Colonic mucosa (tissue), 4 donors: ENCODE data around the gene COLQ. TPM values are rescaled to one million over a fixed set of nuclear protein-coding genes. Genes with fewer than 3 reads are reported as not detected.
A peak's percentile ranks its signal among the peaks of the same experiment; 100 is the strongest.
"Not testable (repeated sequence)": the region's sequence is repeated elsewhere in the genome, so short reads cannot be mapped to it uniquely, and the experiment has no call there.

Experiments used
- DNase-seq: peaks from one replicate; pipeline ENCODE4 v3.0.0-alpha.2; 2020
- H3K27ac ChIP-seq: fragments of 200-600 bp; one replicate; pipeline ENCODE4 v1.8.0; 2021
- H3K27me3 ChIP-seq: fragments of 200-600 bp; one replicate; pipeline ENCODE4 v1.8.0; 2021
- H3K36me3 ChIP-seq: fragments of 200-600 bp; one replicate; pipeline ENCODE4 v1.8.0; 2021
- H3K4me1 ChIP-seq: fragments of 200-600 bp; one replicate; pipeline ENCODE4 v1.8.0; 2021; ENCODE audit warnings: mild to moderate bottlenecking
- H3K4me3 ChIP-seq: fragments of 200-600 bp; one replicate; pipeline ENCODE4 v1.8.0; 2021
- H3K9ac ChIP-seq, 2 donors: one replicate each; pipeline ENCODE4 v1.7.0; 2013; ENCODE audit warnings: control low read depth in 2 of 2, low read depth in 2 of 2, low read length in 2 of 2
- H3K9me3 ChIP-seq: fragments of 200-600 bp; one replicate; pipeline ENCODE4 v1.8.0; 2021
- intact Hi-C: fragments of 100-400 bp; cut with DNase I; formaldehyde crosslinking; loops from one replicate; pipeline ENCODE4 v1.14.1; 2022
- total RNA-seq, 2 donors: library from RNA; stranded (reverse); fragmentation: NEBNext Ultra II Directional in 1 of 2; extraction: Animal tissue kit (Norgen Biotek cat#: 25700) in 1 of 2; gene quantifications; one replicate each; pipeline ENCODE4 v1.2.1, GENCODE V29; 2021
- TF ChIP-seq, protein P1 (sequence below): fragments of 200-600 bp; IDR thresholded peaks from one replicate; pipeline ENCODE4 v1.8.0; 2022; ENCODE audit warnings: antibody characterized with exemption, mild to moderate bottlenecking
- donor health status: healthy.
- donor health status: DM: no; HTN: no; CAD: no.
- donor health status: DM: no; HTN: no; CAD: no.

COLQ gene
- total RNA-seq, 2 donors from 2014 or later: 0.79 to 0.85 TPM

DNA sequence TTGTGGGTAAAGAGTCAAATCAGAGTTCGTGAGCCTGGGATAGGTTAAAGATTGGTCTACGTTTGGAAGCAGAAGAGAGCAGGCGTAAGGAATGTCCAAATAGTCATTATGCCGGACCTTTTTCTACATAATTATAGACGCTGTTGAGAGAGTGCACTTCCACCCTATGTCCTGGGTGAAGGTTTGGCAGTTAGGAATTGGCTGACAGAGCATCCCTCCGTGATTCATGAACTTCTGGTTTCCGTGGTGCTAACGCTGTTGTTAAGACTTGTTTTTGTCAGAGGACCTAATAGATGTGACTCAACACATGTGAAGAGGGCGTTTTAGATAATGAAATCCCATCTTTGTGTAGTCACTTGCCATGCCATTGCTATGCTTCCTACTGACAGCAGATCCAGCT is 93.0 kb downstream of the COLQ start:
- Histone ChIP-seq H3K36me3 (peaks cover 11% of the 10 kb centered on the region), H3K27ac (no peak overlapping the region), H3K9ac (peak overlapping the region in 1 of 2 donors; percentile 92), H3K27me3 (no peaks in the 10 kb centered on the region), H3K9me3 (no peaks in the 10 kb centered on the region), H3K4me3 (peak overlapping the region; percentile 91), H3K4me1 (peaks cover 6% of the 10 kb centered on the region)
- DNase-seq: no peak
- TF ChIP-seq, protein P1, sequence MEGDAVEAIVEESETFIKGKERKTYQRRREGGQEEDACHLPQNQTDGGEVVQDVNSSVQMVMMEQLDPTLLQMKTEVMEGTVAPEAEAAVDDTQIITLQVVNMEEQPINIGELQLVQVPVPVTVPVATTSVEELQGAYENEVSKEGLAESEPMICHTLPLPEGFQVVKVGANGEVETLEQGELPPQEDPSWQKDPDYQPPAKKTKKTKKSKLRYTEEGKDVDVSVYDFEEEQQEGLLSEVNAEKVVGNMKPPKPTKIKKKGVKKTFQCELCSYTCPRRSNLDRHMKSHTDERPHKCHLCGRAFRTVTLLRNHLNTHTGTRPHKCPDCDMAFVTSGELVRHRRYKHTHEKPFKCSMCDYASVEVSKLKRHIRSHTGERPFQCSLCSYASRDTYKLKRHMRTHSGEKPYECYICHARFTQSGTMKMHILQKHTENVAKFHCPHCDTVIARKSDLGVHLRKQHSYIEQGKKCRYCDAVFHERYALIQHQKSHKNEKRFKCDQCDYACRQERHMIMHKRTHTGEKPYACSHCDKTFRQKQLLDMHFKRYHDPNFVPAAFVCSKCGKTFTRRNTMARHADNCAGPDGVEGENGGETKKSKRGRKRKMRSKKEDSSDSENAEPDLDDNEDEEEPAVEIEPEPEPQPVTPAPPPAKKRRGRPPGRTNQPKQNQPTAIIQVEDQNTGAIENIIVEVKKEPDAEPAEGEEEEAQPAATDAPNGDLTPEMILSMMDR: no peak
- intact Hi-C loops: loop anchor here (10.0 kb wide), 1 partner anchor 774 kb away; the partner anchor contains the start of gene CCDC174

DNA sequence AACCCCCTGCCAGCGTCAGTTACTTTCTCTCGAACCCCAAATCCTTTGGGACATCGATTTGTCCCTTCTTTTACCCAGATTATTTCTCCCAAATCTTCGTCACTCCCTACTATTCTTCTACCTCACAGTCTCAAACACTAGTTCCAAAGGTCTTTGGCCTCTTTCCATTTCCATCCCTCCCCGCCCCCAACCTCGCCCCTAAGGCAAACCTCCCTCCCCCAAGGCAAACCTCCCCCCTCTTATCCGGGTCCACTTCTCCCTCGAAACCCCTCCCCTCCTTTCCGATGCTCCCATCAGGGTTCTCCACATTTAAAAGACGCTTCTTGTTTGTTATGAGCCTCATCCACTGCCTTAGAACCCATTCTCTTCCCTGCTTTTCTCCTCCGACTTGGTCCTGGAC is 93.5 kb downstream of the COLQ start:
- Histone ChIP-seq H3K9me3 (no peaks in the 10 kb centered on the region), H3K27ac (peak overlapping the region; percentile 80), H3K27me3 (no peaks in the 10 kb centered on the region), H3K4me3 (peak overlapping the region; percentile 91), H3K9ac (peak overlapping the region; percentile 92), H3K4me1 (peaks cover 6% of the 10 kb centered on the region), H3K36me3 (peaks cover 11% of the 10 kb centered on the region)
- TF ChIP-seq, protein P1: no peak
- intact Hi-C loops: loop anchor here (10.0 kb wide), 1 partner anchor 773 kb away; the partner anchor contains the start of gene CCDC174
- DNase-seq: peak; percentile 73

DNA sequence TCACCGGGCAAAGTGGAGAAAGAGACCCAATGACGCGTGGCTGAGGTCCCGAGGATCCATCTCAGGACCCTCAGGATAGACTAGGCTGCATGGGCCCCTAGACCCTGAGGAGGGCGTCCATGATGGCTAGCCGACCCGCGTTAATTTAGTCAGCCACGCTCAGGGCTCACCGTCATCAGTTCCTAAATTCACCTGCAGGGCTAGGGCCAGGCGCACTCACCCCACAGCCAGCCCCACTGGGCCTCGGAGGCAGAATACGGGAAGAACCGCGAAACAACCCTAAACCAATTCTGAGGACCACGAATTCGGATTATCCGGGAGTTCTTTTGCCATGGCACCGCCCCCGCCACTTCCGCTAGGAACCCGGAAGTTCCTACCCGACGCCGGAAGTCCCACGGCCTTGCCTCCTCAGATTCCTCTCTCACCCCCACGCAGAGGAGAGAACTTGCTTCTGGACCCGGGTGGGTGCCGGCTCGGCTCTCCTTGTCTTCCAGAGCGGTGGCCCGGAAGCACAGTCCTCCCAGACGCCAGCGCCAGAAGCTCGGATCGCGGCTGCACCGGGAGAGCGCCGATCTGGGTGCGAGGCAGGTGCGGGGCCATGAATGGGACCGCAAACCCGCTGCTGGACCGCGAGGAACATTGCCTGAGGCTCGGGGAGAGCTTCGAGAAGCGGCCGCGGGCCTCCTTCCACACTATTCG is 94.2 kb downstream of the COLQ start, which contains the start of the genes EAF1 and METTL6:
TSS of gene EAF1 (plus strand) at position 417 of the 699 bp plus-strand sequence. CDS start at position 599, 182 bp downstream.
TSS of gene METTL6 (minus strand) at position 363 of the 699 bp plus-strand sequence. CDS start 1,033 bp downstream, outside the sequence.
- Histone ChIP-seq H3K4me3 (peak within 1 kb of the TSS; percentile 91), H3K4me1 (peaks cover 6% of the 10 kb centered on the region), H3K27me3 (no peaks in the 10 kb centered on the region), H3K9ac (peak within 1 kb of the TSS; percentile 92), H3K27ac (peak within 1 kb of the TSS; percentile 80), H3K9me3 (no peaks in the 10 kb centered on the region), H3K36me3 (peaks cover 10% of the 10 kb centered on the region)
- TF ChIP-seq, protein P1: no peak
- DNase-seq: peak; percentile 89
- intact Hi-C loops: loop anchor here (10.0 kb wide), 1 partner anchor 773 kb away; the partner anchor contains the start of gene CCDC174

DNA sequence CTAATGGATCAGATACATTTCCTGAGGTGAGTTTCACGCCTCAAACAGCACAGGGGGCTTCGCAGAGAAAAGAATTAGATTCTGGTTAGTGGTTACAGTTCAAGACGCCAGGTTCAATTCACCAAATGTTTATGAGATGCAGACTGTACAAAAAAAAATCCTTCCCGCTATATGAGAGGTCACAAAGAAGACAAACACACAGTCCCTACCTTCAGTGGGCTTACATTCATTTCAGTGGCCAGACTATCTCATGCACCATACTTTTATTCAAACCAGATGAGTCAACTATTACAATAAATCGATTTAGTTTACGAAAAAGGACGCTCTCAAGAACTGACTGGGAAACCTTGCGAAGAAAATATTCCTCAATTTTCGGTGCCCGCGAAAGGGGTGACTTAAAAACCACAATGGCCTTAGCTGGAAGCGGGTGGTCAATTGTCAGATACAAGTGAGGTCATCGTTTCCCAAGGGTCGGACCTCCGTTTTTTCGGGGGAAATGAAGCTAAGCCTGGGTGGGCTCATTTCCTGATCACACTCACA is 94.9 kb downstream of the COLQ start:
- Histone ChIP-seq H3K9ac (peak overlapping the region; percentile 92), H3K9me3 (no peaks in the 10 kb centered on the region), H3K4me3 (peak overlapping the region; percentile 91), H3K27ac (no peak overlapping the region), H3K27me3 (no peaks in the 10 kb centered on the region), H3K4me1 (peaks cover 6% of the 10 kb centered on the region), H3K36me3 (peaks cover 4% of the 10 kb centered on the region)
- no peak for DNase-seq
- TF ChIP-seq, protein P1: no peak
- intact Hi-C loops: loop anchor here (10.0 kb wide), 1 partner anchor 772 kb away; the partner anchor contains the start of gene CCDC174

DNA sequence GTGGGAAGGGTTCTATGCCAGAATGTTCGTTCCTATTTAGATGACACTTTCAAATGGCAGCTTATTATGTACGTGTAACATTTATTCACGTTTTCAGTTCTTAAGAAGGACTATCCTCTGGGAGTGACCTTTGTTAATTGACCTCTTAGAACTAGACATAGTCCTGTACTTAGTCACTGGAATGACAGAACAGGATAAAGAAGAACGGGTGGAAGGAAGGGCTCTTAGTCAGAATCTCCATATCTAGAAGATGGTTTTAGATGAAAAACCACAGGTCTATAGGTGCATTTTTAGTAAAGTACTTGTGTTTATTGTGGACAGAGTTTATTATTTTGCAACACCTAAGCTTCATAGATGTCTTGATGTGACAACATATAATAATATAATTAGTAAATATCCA is 100.6 kb downstream of the COLQ start:
- no peak overlapping the region for H3K4me3 ChIP-seq
- intact Hi-C loops: loop anchor here (10.0 kb wide), 1 partner anchor 766 kb away; the partner anchor contains the start of gene CCDC174
- no peaks in the 10 kb centered on the region for H3K4me1 ChIP-seq
- no peak overlapping the region for H3K27ac ChIP-seq
- TF ChIP-seq, protein P1: no peak
- H3K27me3 ChIP-seq: no peaks in the 10 kb centered on the region
- H3K9ac ChIP-seq: no peak overlapping the region
- no peaks in the 10 kb centered on the region for H3K36me3 ChIP-seq
- no peaks in the 10 kb centered on the region for H3K9me3 ChIP-seq
- DNase-seq: no peak

DNA sequence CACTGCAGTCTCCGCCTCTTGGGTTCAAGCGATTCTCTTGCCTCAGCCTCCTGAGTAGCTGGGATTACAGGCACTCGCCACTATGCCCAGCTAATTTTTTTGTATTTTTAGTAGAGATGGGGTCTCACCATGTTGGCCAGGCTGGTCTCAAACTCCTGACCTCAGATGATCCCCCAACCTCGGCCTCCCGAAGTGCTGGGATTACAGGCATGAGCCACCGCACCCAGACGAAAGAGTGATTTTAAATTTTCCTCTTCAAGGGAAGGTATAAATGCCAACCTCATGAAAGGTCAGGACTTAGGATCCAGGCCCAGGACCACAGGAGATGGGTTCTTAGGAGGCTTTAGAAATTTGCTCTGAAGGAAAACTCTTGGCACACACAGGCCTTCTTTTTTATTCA is 110.5 kb downstream of the COLQ start:
- intact Hi-C loops, DNase-seq, H3K36me3 ChIP-seq: not testable (repeated sequence)

More for the DNA sequence above, 110.5 kb downstream of the COLQ start:
- not testable (repeated sequence) for H3K9ac ChIP-seq, H3K27ac ChIP-seq, H3K9me3 ChIP-seq, H3K27me3 ChIP-seq, H3K4me3 ChIP-seq, H3K4me1 ChIP-seq
